ACHN (cell line): ENCODE measurements around the gene EPHB2.
A peak's percentile ranks its signal among the peaks of the same experiment; 100 is the strongest.
"Not testable (repeated sequence)": the region's sequence is repeated elsewhere in the genome, so short reads cannot be mapped to it uniquely, and the experiment has no call there.

Experiments
- DNase-seq: peaks from one replicate; pipeline ENCODE4 v3.0.0-alpha.2; 2015
- in situ Hi-C: cut with HindIII; loops from 2 replicates; pipeline ENCODE4 v1.10.0; 2017; ENCODE audit warnings: low sequenced_read_pairs, low pct_ligation_motif_present, low pct_unique_long_range_greater_than_20kb

EPHB2 gene

GRCh38 chr1:22925111-22925510, 214.5 kb downstream of the EPHB2 start:
- in situ Hi-C loops, result no loop called here
- DNase-seq, result no peak

- in situ Hi-C loops, result no loop called here
- DNase-seq, result peak; percentile 55
Measured at GRCh38 chr1:22930240-22930912, 219.7 kb downstream of the EPHB2 start.

GRCh38 chr1:22932803-22933470, 222.3 kb downstream of the EPHB2 start:
- no peak for DNase-seq
- in situ Hi-C loops, result no loop called here

- in situ Hi-C loops, result no loop called here
Measured at GRCh38 chr1:22935433-22935832, 224.8 kb downstream of the EPHB2 start.

GRCh38 chr1:22936681-22937080, 226.0 kb downstream of the EPHB2 start:
- in situ Hi-C loops, result no loop called here
- DNase-seq, result no peak

More at GRCh38 chr1:22935433-22935832, 224.8 kb downstream of the EPHB2 start:
- DNase-seq, result no peak

- no peak for DNase-seq
Measured at GRCh38 chr1:22941257-22941656, 230.6 kb downstream of the EPHB2 start.

GRCh38 chr1:22944346-22945055, 233.9 kb downstream of the EPHB2 start:
- in situ Hi-C loops, result no loop called here
- no peak for DNase-seq

More at GRCh38 chr1:22941257-22941656, 230.6 kb downstream of the EPHB2 start:
- in situ Hi-C loops, result no loop called here

GRCh38 chr1:22945171-22945570, 234.5 kb downstream of the EPHB2 start:
- in situ Hi-C loops, result not testable (repeated sequence)

GRCh38 chr1:22949822-22950331, 239.2 kb downstream of the EPHB2 start:
- in situ Hi-C loops, result no loop called here
- no peak for DNase-seq

More at GRCh38 chr1:22945171-22945570, 234.5 kb downstream of the EPHB2 start:
- DNase-seq, result not testable (repeated sequence)

GRCh38 chr1:22951796-22952195, 241.2 kb downstream of the EPHB2 start:
- no peak for DNase-seq
- in situ Hi-C loops, result no loop called here

- in situ Hi-C loops, result no loop called here
- no peak for DNase-seq
Measured at GRCh38 chr1:22952694-22953056, 242.0 kb downstream of the EPHB2 start.

- no peak for DNase-seq
- in situ Hi-C loops, result no loop called here
Measured at GRCh38 chr1:22953057-22953739, 242.6 kb downstream of the EPHB2 start.

GRCh38 chr1:22953740-22954141, 243.1 kb downstream of the EPHB2 start:
- no peak for DNase-seq
- in situ Hi-C loops, result no loop called here

GRCh38 chr1:22955146-22955545, 244.5 kb downstream of the EPHB2 start:
- in situ Hi-C loops, result no loop called here
- DNase-seq, result no peak

GRCh38 chr1:22957066-22957465, 246.4 kb downstream of the EPHB2 start:
- no peak for DNase-seq
- in situ Hi-C loops, result no loop called here

- in situ Hi-C loops, result no loop called here
- DNase-seq, result no peak
Measured at GRCh38 chr1:22958556-22958955, 247.9 kb downstream of the EPHB2 start.

- DNase-seq, result no peak
- in situ Hi-C loops, result no loop called here
Measured at GRCh38 chr1:22959545-22960360, 249.1 kb downstream of the EPHB2 start.

GRCh38 chr1:22962558-22962957, 251.9 kb downstream of the EPHB2 start:
- no peak for DNase-seq
- in situ Hi-C loops, result no loop called here
